Stimulated activated CD8-positive, alpha-beta memory T cell treated with anti-CD3 and anti-CD28 coated beads, Interleukin-4, amount 100 ng/mL, for 1 hour (primary cell): Measurements from ENCODE around the gene TBC1D1.
A peak's percentile ranks its signal among the peaks of the same experiment; 100 is the strongest.

Source experiments
- DNase-seq, 2 donors: peaks; one replicate each; pipeline ENCODE4 v3.0.0-alpha.2; 2020; ENCODE audit warnings: low read depth in 2 of 2, low spot score in 1 of 2

Gene TBC1D1

GRCh38 chr4:38045289-38045988 is 154.6 kb downstream of the TBC1D1 start:
- no peak for DNase-seq

DNA sequence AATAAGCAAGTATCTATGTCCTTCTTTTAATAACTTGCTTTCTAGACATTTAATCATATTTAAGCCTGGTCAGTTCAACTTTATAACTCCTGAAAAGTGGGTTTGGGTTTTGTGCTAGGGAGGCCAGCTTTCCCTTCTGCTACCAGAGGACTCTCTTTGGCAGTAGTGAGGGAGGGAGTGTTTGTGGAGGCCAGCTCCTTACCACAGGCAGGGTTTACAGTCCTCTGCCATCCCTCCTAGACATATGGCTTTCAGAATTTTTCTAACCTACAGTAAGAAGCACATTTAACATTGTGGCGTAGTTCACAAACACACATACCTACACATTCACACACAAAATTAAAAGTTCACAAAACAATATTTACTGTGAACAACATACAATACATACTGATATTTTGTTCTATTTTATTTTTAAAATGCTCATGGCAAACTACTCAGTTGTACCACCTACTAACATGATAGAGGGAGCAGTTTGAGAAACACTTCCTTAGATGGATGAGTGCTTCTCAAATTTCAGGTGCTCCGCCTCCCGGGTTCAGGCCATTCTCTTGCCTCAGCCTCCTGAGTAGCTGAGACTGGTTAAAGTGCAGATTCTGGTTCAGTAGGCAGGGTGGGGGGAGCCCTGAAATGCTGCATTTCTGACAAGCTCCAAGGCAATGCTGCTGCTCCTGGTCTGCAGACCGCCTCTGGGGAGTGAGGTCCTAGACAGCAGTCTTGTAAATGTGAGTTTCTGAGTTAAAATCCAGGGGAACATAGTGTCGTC is 156.0 kb downstream of the TBC1D1 start:
- no peak for DNase-seq

GRCh38 chr4:38049545-38050170 is 158.8 kb downstream of the TBC1D1 start:
- no peak for DNase-seq

DNA sequence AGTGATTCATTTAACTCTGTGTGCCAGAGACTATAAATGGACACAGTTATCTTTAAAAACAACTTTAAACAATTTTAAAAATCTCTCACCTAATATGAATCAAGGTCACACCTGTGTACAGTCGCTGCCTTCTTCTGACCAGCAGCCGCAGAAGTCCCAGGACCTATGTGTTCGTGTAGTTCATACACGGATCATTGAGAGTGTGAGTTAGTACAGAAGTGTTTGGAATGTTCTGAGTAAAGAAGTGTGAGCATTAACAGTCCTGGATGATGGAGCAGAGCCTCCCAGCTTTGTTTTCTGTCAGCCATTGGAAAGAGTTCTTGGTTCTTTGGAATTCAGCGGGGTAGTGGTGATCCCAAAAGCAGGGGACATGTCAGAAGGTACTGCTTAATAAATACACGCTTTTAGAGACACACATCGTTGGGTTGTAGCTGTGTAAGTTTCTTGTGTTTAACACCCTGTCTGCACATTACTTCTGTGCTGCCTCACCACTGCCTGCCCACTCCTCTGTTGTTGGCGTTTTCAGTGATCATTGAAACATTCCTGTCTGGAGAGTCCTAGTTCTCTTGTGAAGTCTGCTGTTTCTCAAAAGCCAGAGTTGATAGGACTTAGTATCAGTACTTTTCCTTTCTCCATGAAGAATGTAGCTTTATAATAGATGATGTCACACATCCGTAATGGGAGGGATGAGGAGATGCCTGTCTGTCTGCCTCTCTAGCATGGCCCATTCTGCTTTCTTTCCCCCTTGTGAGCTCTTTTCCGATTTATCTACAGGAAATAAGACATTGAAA is 159.9 kb downstream of the TBC1D1 start:
- no peak for DNase-seq

GRCh38 chr4:38055566-38055965 is 164.7 kb downstream of the TBC1D1 start:
- DNase-seq, result no peak

- no peak for DNase-seq
Observed at GRCh38 chr4:38056011-38056685, 165.3 kb downstream of the TBC1D1 start.

GRCh38 chr4:38058151-38058550 is 167.3 kb downstream of the TBC1D1 start:
- DNase-seq, result no peak

DNA sequence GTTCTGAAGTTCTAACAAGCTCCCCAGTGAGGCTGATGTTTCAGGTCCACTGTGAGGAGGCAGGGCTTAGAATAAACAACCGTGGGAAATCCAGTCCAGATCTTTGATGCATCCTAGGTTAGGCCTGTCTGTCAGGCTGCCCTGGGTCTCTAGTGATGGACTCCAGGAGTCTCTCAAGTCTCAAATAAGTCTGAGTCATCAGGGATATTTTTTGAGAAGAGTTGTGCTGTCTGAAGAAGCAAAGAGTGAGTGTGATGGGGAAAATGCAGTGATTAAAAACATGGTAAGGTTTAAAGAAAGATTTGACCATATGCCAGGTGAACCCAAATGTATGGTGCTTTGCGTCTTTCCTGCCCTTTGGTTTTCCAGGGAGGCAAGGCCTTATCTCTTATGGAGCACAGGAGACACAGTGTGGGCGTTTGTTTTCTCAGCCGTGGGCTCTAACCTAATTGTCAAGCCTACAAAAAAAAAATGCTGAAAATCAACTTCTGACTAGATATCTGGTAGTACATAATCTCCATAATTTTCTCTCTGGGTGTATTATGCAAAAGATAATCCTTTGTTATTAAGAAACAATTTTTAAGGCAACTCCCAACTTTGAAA is 170.0 kb downstream of the TBC1D1 start:
- no peak for DNase-seq

DNA sequence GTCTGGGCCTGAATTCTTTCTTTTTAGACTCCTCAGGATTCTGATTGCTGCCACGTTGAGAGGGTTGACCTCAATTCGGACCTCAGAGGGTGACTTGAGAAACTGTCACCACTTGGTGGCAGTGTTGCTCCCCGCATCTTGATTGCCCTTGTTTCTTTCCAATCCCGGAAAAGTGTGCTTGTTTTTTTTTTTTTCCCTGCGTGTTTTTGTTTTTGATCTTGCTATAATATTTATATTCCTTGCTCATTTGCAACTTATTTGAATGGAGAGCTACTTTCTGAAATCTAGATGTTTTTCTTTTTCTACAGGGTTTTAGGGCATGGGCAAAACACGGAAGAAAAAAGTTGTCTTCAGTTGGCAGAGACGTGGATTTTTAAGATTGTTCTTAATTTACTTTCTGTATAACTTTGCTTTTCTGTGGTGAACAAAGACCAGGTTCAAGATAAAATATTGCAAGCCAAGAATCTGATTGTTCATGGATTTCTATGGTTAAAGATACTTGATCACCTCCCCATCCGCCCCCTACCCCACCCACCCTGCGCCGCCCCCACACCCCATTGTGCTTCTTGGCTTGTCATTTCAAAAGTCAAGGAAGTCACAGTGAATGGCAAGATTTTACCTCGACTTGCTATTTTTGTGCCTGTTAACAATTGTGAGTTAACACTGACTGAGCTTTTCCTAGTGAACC is 171.3 kb downstream of the TBC1D1 start:
- DNase-seq, result peak; percentile 28 to 41

GRCh38 chr4:38062776-38063097 is 171.9 kb downstream of the TBC1D1 start:
- no peak for DNase-seq

DNA sequence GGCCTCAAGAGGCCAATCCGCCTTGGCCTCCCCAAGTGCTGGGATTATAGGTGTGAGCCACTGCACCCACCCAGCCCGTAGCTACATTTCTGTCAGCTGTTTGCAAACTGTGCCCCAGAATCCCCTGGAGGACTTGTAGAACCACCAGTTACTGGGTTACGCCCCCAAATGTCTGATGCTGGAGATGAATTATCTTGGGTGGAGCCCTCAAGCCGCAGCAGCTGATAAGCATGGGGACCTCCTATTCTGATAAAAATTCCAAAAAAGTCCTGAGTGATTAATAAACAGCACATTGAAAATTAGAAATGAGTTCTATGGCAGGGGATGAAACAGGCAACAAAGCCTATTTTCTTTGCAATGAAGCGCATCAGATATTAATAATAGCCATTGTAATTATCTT is 174.3 kb downstream of the TBC1D1 start:
- no peak for DNase-seq

DNA sequence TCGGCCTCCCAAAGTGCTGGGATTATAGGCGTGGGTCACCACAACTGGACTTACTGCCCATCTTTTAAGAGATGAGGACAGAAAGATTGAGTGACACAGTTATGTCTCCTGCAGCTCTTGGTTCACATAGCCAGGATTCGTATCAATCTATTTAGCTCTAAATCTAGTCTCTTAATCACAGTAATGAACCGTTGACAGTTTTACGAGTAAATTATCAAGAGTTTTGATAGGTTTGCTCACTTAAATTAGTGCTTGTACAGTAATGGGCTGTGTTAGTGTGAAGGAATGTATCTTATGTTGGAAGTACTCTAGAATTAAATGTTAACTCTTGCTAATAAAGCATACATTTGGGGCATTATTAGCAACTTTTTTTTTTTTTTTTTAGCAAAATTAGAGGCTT is 175.0 kb downstream of the TBC1D1 start:
- DNase-seq, result no peak

- no peak for DNase-seq
Observed at GRCh38 chr4:38067499-38067898, 176.6 kb downstream of the TBC1D1 start.

DNA sequence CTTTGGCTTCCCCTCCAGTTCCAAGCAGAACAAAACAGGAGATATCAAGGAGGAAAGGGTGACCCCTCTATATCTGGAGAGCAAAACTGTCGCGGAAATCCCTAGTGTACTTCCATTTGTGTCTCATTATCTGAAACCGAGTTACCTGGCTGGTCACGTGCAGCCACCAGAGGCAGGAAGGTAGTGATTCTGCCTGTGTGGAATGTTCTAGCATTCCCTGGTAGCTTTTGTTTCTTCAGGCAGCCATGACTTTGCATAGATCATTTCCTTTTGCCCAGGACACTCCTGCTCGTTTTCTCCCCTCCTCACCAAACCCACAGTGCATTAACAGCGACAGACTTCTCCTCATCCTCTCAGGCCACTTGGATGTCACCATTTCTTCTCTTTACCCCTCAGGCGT is 177.2 kb downstream of the TBC1D1 start:
- DNase-seq, result no peak

- DNase-seq, result no peak
Observed at GRCh38 chr4:38069271-38069760, 178.4 kb downstream of the TBC1D1 start.

DNA sequence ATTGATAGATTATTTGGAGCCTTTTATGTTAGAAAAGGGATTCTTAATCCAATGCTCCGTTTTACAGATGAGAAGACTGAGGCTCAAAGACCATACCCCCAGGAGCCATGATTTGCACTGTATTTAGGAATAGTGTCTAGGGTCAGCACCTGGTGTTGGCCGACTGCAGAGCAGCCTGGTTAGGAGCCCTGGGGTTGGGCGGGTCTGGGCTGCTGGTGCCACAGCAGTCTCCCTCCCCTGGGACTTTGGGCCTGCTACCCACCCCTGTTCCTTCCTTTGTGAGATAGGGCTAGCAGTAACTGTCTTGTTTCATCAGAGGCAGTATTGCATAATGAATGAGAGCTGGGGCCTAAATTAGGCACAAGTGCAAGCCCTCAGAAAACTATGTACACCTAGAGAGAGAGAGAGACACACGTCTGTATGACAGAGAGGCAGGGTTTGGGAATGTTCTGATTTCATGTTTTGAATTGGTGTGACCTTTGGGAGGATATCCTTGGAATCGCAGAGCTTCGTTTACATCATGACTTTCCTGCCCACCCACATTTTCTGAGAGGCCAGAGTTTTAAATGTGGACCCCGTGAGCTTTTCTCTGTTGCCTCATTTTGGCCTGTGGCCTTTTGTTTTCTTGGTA is 181.0 kb downstream of the TBC1D1 start:
- no peak for DNase-seq

DNA sequence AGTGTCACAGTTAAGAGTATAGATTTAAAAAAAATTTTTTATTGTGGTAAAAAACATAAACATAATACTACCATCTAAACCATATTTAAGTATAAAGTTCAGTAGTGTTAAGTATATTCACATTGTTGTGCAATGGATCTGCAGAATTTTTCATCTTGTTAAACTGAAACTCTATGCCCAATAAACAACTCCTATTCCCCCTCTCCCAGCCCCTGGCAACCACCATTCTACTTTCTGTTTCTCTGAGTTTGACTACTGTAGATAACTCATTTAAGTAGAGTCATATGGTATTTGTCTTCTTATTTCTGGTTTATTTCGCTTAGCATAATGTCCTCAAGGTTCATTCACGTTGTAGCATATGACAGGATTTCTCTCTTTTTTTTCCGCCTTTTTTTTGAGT is 181.7 kb downstream of the TBC1D1 start:
- no peak for DNase-seq

- DNase-seq, result no peak
Observed at GRCh38 chr4:38073596-38074234, 182.8 kb downstream of the TBC1D1 start.
